H9 (cell line): ENCODE measurements around the gene TRIM50. TPM values are rescaled to one million over a fixed set of nuclear protein-coding genes. Genes with fewer than 3 reads are reported as not detected.
"Not testable (repeated sequence)": the region's sequence is repeated elsewhere in the genome, so short reads cannot be mapped to it uniquely, and the experiment has no call there.

Experiments
- DNase-seq: peaks from one replicate; pipeline ENCODE4 v3.0.0-alpha.2; 2017
- H2AFZ ChIP-seq: one replicate; pipeline ENCODE4 v1.6.1; 2013; ENCODE audit warnings: mild to moderate bottlenecking, low read length, control low read depth, moderate library complexity
- H2AK5ac ChIP-seq: 2 replicates; pipeline ENCODE4 v1.6.1; 2013; ENCODE audit warnings: low read length, control low read depth, mixed read lengths; ENCODE audit not compliant: insufficient read length
- H2BK120ac ChIP-seq: one replicate; pipeline ENCODE4 v1.6.1; 2013; ENCODE audit warnings: low read depth, mild to moderate bottlenecking, low read length, control low read depth, inconsistent platforms; ENCODE audit not compliant: poor library complexity, severe bottlenecking
- H2BK12ac ChIP-seq: 2 replicates; pipeline ENCODE4 v1.6.1; 2013; ENCODE audit warnings: low read length, control low read depth, mixed read lengths, low read depth; ENCODE audit not compliant: insufficient read length
- H2BK15ac ChIP-seq: 2 replicates; pipeline ENCODE4 v1.6.1; 2013; ENCODE audit warnings: low read depth, low read length, control low read depth
- H2BK20ac ChIP-seq: one replicate; pipeline ENCODE4 v1.6.1; 2013; ENCODE audit warnings: low read depth, mild to moderate bottlenecking, low read length, control low read depth, inconsistent platforms; ENCODE audit not compliant: poor library complexity, severe bottlenecking
- H2BK5ac ChIP-seq: 2 replicates; pipeline ENCODE4 v1.6.1; 2013; ENCODE audit warnings: low read length, control low read depth, mixed read lengths; ENCODE audit not compliant: insufficient read length
- H3K14ac ChIP-seq: 2 replicates; pipeline ENCODE4 v1.6.1; 2013; ENCODE audit warnings: low read length, control low read depth; ENCODE audit not compliant: insufficient read depth
- H3K18ac ChIP-seq: 2 replicates; pipeline ENCODE4 v1.6.1; 2013; ENCODE audit warnings: low read depth, mild to moderate bottlenecking, mixed read lengths, low read length, control low read depth; ENCODE audit not compliant: insufficient read length
- H3K23ac ChIP-seq: 2 replicates; pipeline ENCODE4 v1.6.1; 2013; ENCODE audit warnings: low read length, control low read depth, mixed read lengths, low read depth; ENCODE audit not compliant: insufficient read length
- H3K23me2 ChIP-seq: 2 replicates; pipeline ENCODE4 v1.6.1; 2013; ENCODE audit warnings: low read depth, mild to moderate bottlenecking, mixed read lengths, low read length, control low read depth; ENCODE audit not compliant: insufficient read length, poor library complexity, severe bottlenecking
- H3K27ac ChIP-seq: 2 replicates; pipeline ENCODE4 v1.5.1; 2013; ENCODE audit warnings: low read length, control low read depth, mixed read lengths, low read depth; ENCODE audit not compliant: insufficient read length
- H3K27me3 ChIP-seq: 2 replicates; pipeline ENCODE4 v1.6.1; 2013; ENCODE audit warnings: low read length, control low read depth, inconsistent platforms; ENCODE audit not compliant: insufficient read depth
- H3K4ac ChIP-seq: 2 replicates; pipeline ENCODE4 v1.6.1; 2013; ENCODE audit warnings: low read depth, mild to moderate bottlenecking, control low read depth, inconsistent platforms, low read length, moderate library complexity
- H3K4me1 ChIP-seq: 2 replicates; pipeline ENCODE4 v1.6.1; 2013; ENCODE audit warnings: low read length, control low read depth, inconsistent platforms; ENCODE audit not compliant: insufficient read depth
- H3K4me2 ChIP-seq: 2 replicates; pipeline ENCODE4 v1.6.1; 2013; ENCODE audit warnings: low read length, control low read depth, mixed read lengths; ENCODE audit not compliant: insufficient read length, insufficient read depth
- H3K56ac ChIP-seq: 2 replicates; pipeline ENCODE4 v1.6.1; 2013; ENCODE audit warnings: low read depth, mild to moderate bottlenecking, mixed read lengths, low read length, control low read depth; ENCODE audit not compliant: insufficient read length
- H3K79me1 ChIP-seq: 2 replicates; pipeline ENCODE4 v1.6.1; 2013; ENCODE audit warnings: low read depth, mild to moderate bottlenecking, moderate library complexity, low read length, control low read depth, inconsistent platforms; ENCODE audit not compliant: insufficient read depth, poor library complexity, severe bottlenecking
- H3K79me2 ChIP-seq: 2 replicates; pipeline ENCODE4 v1.6.1; 2013; ENCODE audit warnings: low read length, control low read depth, inconsistent platforms; ENCODE audit not compliant: insufficient read depth
- H3K9ac ChIP-seq: 2 replicates; pipeline ENCODE4 v1.6.1; 2013; ENCODE audit warnings: low read length, control low read depth, mixed read lengths; ENCODE audit not compliant: insufficient read length; ENCODE audit errors: extremely low read depth
- H3K9me3 ChIP-seq: one replicate; pipeline ENCODE4 v1.6.1; 2013; ENCODE audit warnings: low read depth, low read length, inconsistent platforms; ENCODE audit not compliant: control insufficient read depth
- H3T11ph ChIP-seq: one replicate; pipeline ENCODE4 v1.6.1; 2013; ENCODE audit warnings: mild to moderate bottlenecking, low read length, control low read depth, inconsistent platforms
- H4K20me1 ChIP-seq: one replicate; pipeline ENCODE4 v1.6.1; 2013; ENCODE audit not compliant: control insufficient read depth, insufficient read length, insufficient read depth
- H4K5ac ChIP-seq: 2 replicates; pipeline ENCODE4 v1.6.1; 2013; ENCODE audit warnings: low read depth, mild to moderate bottlenecking, mixed read lengths, low read length, control low read depth; ENCODE audit not compliant: insufficient read length
- H4K8ac ChIP-seq: replicated peaks from 2 replicates; pipeline ENCODE4 v1.6.1; 2013; ENCODE audit warnings: low read length, control low read depth, mixed read lengths, low read depth; ENCODE audit not compliant: insufficient read length
- H4K91ac ChIP-seq: 2 replicates; pipeline ENCODE4 v1.6.1; 2013; ENCODE audit warnings: low read depth, mild to moderate bottlenecking, moderate library complexity, mixed read lengths, low read length, control low read depth; ENCODE audit not compliant: insufficient read length
- H3K27ac Mint-ChIP-seq, 3 experiments: 2 replicates in 2 of 3; 3 replicates in 1 of 3; pipeline ENCODE4 v1.8.0; 2020 to 2021; ENCODE audit warnings: mixed read lengths in 3 of 3, mild to moderate bottlenecking in 1 of 3, moderate library complexity in 1 of 3
- H3K27me3 Mint-ChIP-seq: 2 replicates; pipeline ENCODE4 v1.8.0; 2021; ENCODE audit warnings: low read depth, mild to moderate bottlenecking, moderate library complexity, mixed read lengths
- H3K36me3 Mint-ChIP-seq, 3 experiments: 2 replicates in 2 of 3; 3 replicates in 1 of 3; pipeline ENCODE4 v1.8.0; 2020 to 2021; ENCODE audit warnings: low read depth in 3 of 3, mixed read lengths in 3 of 3; ENCODE audit not compliant: insufficient read depth in 1 of 3
- H3K4me1 Mint-ChIP-seq, 2 experiments: 2 replicates each; pipeline ENCODE4 v1.8.0; 2020; ENCODE audit warnings: mixed read lengths in 2 of 2
- H3K4me3 Mint-ChIP-seq, 2 experiments: 2 replicates in 1 of 2; 3 replicates in 1 of 2; pipeline ENCODE4 v1.8.0; 2020 to 2021; ENCODE audit warnings: mild to moderate bottlenecking in 2 of 2, mixed read lengths in 2 of 2, moderate library complexity in 1 of 2
- H3K9me3 Mint-ChIP-seq, 2 experiments: 2 replicates in 1 of 2; 3 replicates in 1 of 2; pipeline ENCODE4 v1.8.0; 2020; ENCODE audit warnings: mild to moderate bottlenecking in 2 of 2, mixed read lengths in 2 of 2, moderate library complexity in 1 of 2
- WGBS: extraction: QIAGEN DNeasy Blood & Tissue Kit; methylation state at CpG from one replicate; pipeline ENCODE4 v1.1.7; 2013; ENCODE audit warnings: missing lambda C conversion rate, low lambda C conversion rate, mixed read lengths; ENCODE audit not compliant: insufficient read length; ENCODE audit errors: extremely low coverage; 5-methylcytosine and 5-hydroxymethylcytosine counted together
- total RNA-seq: library from RNA; stranded (reverse); gene quantifications from 2 replicates; pipeline ENCODE4 v1.2.1, GENCODE V29; 2021

The TRIM50 gene
- total RNA-seq, 1 experiment from 2014 or later: not detected

DNA sequence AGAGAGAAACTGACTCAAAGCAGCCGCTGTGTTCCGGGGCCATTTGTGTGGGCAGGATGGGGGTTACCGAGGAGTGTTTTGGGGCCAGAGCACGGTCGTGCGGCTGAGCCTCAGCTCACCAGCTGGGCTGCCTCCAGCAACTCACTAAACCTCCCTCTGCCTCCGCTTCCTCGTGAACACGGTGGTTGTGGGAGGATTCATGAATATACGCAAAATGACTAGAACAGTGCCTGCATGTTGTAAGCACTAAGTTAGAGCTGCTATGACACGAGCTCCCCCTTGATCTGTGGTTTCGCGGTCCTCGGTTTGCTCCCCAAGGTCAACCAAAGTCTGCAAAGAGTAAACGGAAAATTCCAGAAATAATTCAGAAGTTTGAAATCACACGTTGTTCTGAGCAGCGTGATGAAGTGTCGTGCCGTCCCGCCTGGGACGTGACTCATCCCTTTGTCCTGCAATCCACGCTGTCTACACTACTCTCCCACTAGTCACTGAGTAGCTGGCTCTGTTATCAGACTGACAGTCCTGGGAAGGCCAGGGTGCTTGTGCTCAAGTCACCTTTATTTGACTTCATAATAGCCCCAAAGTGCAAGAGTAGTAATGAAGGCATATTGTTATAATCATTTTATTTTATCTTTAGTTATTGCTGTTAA lies 61.0 kb downstream of the TRIM50 start:
- H3K14ac ChIP-seq, H2BK5ac ChIP-seq, H3K27ac Mint-ChIP-seq, H2BK20ac ChIP-seq, H3K79me1 ChIP-seq, H2BK15ac ChIP-seq, H3K79me2 ChIP-seq, H3K36me3 Mint-ChIP-seq, H2BK120ac ChIP-seq, H3T11ph ChIP-seq, H2AFZ ChIP-seq, H3K4ac ChIP-seq, H4K8ac ChIP-seq, H2AK5ac ChIP-seq, H3K18ac ChIP-seq, H3K4me1 ChIP-seq, H4K20me1 ChIP-seq, H3K9me3 Mint-ChIP-seq, H3K9ac ChIP-seq, H3K9me3 ChIP-seq, H3K23me2 ChIP-seq, H3K27ac ChIP-seq, H3K4me3 Mint-ChIP-seq, DNase-seq, H3K27me3 ChIP-seq, H3K56ac ChIP-seq, H4K5ac ChIP-seq, H2BK12ac ChIP-seq, H4K91ac ChIP-seq, H3K4me1 Mint-ChIP-seq, H3K27me3 Mint-ChIP-seq, H3K4me2 ChIP-seq, H3K23ac ChIP-seq: not testable (repeated sequence)
- no CpG with 5 or more reads among the region's 22 CpGs for WGBS

Other genes with a start within 250 kb of the TRIM50 start
- not detected in 2 replicates for gene SPDYE9, start 242.0 kb downstream of the TRIM50 start, total RNA-seq
- gene NSUN5, start 19.3 kb downstream of the TRIM50 start, total RNA-seq: 64.2 and 66.8 TPM in 2 replicates
- not detected in 2 replicates for gene FKBP6, start 79 bp upstream of the TRIM50 start, total RNA-seq
- 1.9 and 2.1 TPM in 2 replicates for gene FZD9, start 105.7 kb upstream of the TRIM50 start, total RNA-seq
- gene BAZ1B, start 194.2 kb upstream of the TRIM50 start, total RNA-seq: 95.7 and 96.4 TPM in 2 replicates
- 46.4 and 48.9 TPM in 2 replicates for gene BCL7B, start 229.6 kb upstream of the TRIM50 start, total RNA-seq